Right lung (tissue), 5 donors: ENCODE measurements around the gene COL26A1. TPM values are rescaled to one million over a fixed set of nuclear protein-coding genes. Genes with fewer than 3 reads are reported as not detected.
"Not testable (repeated sequence)": the region's sequence is repeated elsewhere in the genome, so short reads cannot be mapped to it uniquely, and the experiment has no call there.

Experiments
- DNase-seq, 2 donors: peaks; one replicate each; pipeline ENCODE4 v3.0.0-alpha.2; 2013
- polyA plus RNA-seq, 5 donors: library from polyadenylated mRNA; unstranded; fragments of 120-200 nt; gene quantifications; one replicate each; pipeline versions ENCODE4 v1.2.1 to v1.2.3, GENCODE V29; 2013; ENCODE audit warnings: inconsistent platforms in 1 of 5, low replicate concordance in 1 of 5; ENCODE audit not compliant: insufficient read length in 5 of 5, insufficient read depth in 1 of 5

COL26A1 gene
- polyA plus RNA-seq, 5 donors = 5.9 to 8.6 (median 6.0) TPM

DNA sequence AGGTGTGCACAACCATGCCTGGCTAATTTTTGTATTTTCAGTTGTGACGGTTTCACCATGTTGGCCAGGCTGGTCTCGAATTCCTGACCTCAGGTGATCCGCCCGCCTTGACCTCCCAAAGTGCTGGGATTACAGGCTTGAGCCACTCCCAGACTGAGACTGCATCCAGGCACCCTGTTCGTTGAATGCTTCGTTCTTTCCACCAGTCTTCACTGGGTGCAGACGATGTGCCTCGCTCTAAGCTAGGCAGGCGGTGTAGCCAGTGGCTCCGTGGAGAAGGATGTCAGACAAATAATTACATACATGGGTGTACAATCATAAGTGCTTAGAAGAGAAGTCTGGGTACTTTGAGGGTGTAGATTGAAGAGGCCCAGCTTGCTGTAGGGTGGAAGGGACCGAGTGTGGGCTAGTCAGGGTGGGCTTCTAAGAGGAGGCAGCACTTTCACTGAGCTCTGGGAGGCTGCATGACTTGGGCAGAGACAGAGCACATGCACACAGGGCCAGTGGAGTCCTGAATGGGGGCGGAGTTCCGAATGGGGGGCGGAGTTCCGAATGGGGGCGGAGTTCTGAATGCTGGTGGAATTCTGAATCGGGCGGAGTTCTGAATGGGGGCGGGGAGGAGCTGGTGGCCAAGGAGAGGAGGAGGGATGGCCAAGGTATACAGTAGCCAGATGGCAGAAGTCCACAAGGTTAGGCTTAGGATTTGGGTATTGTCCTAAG lies 74.3 kb downstream of the COL26A1 start:
- no peak for DNase-seq

DNA sequence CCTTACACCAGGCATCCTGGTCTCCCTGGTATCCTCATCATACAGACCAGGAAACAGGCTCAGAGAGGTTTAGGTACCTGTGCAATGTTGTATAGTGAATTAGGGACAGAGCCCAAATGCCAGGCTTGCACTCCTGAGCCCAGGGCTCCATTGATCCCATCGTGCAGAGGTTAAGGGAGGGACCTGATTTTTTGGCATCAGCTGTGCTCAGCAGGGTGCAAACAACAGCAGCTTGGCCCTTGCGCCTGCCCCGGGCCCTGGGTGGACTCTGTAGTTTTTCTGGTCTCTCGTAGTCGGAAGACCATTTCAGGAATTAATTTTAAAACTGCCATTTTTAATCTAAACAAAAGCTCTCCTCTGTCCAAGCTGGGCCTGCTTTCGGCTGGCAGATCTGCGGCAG lies 79.2 kb downstream of the COL26A1 start:
- no peak for DNase-seq

DNA sequence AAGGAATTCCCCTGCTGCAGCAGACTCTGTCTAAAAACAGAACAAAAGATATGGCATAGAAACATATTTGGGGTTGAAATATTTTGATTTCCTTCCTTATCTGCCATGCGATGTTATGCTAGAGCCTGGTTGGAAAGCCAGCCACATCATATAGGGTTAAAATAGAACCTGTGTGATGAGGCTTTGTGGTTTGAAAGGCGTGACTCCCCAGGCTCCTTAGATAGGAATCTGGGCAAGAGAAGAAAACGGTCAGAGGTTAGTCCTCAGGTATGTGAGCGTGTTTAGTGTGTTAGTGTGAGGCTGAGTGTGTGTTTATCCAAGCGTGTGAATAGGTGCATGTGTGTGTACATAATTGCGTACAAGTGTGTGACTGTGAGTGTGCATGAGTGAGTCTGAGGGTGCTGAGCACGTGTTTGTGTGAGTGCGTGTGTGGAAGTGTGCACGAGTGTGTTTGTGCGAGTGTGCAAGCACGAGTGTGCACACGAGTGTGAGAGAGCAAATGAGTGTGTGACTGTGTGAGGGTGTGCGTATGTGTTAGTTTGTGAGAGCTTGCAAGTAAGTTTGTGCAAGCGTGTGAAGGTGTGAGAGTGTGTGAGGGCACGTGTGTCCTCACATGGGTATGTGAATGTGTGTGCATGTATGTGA lies 79.9 kb downstream of the COL26A1 start:
- no peak for DNase-seq

DNA sequence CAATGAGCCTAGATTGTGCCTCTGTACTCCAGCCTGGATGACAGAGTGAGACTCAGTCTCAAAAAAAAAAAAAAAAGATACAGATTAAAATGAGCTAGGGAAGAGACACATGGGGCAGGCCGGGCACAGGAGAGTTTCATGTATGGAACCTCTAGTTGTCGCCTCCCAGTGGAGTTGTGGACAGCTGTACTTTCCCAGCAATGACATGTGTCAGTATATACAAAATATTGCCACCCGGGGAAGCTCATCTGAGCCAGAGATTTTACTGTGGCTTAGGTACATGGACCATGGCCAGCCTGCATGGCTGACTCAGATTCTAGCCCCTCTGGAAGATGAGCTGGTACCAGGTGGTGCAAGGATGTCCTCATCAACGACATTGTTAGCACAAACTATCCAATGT lies 87.4 kb downstream of the COL26A1 start:
- DNase-seq = no peak

DNA sequence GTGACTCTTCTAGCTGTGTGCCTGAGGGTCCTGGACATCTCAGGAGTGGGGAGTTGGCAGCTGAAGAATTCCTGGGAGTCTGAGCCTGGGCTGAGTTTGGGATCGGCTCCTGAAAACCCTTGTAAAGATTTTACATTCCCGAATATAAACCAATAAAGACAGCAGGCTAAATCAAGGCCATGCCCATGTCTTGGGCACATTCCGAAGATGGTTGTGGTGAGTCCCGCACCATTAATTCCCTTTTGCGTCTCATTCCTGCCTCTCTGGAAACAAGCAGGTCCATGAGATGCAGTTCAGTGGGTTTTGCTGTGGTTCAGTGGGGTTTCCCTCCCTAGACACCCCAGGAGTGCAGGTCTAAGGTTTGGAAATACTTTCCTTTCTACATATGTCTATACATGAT lies 90.9 kb downstream of the COL26A1 start:
- no peak for DNase-seq

DNA sequence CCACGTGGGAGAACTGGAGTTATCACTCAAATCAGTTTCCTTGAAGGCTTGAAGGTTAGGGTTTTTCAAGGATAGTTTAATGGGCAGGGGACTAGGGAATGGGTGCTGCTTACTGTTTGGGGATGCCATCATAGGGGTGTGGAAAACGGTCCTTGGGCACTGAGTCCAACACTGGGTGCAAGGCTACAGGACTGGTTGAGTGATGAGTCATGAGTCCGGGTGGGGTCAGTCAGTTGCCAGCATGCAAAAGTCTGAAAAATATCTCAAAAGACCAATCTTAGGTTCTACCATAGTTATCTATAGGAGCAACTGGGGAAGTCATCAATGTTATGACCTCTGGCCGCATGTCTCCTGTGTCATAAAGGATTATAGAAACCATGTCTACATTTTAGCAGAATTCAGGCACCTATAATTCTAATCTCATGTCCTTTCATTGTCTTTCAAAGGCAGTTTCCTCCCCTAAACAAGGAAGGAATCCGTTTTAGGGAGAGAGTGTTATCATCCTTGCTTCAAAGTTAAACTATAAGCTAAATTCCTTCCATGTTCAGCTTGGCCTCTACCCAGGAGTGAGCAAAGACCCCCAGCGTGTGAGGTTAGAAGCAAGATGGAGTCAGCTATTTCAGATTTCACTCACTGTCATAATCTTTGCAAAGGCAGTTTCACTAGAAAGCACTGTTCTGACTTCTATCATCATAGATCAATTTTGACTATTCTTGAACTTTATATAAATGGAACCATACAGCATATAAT lies 94.5 kb downstream of the COL26A1 start:
- no peak for DNase-seq

DNA sequence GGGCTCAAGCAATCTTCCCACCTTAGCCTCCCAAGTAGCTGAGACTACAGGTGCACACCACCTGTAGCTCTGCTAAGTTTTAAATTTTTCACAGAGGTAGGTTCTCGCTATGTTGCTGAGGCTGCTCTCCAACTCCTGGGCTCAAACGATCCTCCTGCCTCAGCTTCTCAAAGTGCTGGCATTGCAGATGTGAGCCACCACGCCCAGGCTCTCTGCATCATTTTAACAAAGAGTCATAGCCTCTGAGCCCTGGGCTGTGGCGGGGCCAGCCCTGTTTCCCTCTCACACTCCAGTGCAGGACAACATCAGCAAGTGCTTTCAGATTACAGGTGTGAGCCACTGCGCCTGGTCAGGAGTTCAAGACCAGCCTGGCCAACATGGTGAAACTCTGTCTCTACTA lies 102.5 kb downstream of the COL26A1 start:
- DNase-seq = no peak

DNA sequence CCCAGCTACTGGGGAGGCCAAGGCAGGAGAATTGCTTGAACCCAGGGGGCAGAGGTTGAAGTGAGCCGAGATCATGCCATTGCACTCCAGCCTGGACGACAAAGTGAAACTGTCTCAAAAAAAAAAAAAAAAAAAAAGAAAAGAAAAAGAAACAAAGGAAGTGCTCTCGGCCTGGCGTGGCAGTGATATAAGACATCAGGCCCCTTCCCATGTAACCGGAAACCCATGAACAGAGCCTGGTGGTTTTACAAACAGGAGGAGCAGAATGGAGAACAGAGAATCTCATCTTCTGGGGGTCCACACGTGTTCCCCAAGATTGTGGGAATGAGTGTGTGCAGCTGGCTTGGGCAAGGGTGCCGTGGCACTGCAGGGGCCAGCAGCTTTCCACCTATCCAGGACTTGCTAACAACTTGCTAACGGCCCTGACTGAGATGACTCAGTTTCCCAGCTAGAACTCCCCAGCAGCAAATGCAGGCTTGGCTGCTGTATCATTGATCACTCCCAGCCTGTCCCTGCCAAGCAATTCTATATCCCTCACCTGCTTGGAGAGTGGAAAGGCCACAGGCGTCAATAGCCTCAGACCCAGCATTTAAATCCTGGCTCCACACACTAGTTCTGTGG lies 103.0 kb downstream of the COL26A1 start:
- DNase-seq = peak; percentile 35 to 36

DNA sequence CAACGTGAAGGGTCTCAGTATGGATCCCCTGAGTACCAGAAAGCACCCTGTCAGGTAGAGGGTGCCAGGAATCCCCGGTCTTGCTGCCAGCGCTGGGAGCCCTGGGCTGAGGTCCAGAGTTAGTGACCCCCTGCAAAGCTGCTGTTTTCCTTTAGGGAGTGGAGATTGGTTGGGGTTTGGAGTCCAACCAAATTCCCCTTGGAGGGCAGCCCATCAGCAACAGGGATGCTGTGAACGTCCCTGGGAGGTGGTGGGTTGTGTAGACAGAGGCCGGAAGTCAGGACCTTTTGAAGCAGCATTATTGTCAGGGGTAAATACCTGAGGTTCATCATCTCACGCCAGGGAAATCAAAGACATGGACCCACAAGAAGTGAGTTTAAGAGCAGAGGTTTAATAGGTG lies 104.2 kb downstream of the COL26A1 start:
- DNase-seq = no peak

DNA sequence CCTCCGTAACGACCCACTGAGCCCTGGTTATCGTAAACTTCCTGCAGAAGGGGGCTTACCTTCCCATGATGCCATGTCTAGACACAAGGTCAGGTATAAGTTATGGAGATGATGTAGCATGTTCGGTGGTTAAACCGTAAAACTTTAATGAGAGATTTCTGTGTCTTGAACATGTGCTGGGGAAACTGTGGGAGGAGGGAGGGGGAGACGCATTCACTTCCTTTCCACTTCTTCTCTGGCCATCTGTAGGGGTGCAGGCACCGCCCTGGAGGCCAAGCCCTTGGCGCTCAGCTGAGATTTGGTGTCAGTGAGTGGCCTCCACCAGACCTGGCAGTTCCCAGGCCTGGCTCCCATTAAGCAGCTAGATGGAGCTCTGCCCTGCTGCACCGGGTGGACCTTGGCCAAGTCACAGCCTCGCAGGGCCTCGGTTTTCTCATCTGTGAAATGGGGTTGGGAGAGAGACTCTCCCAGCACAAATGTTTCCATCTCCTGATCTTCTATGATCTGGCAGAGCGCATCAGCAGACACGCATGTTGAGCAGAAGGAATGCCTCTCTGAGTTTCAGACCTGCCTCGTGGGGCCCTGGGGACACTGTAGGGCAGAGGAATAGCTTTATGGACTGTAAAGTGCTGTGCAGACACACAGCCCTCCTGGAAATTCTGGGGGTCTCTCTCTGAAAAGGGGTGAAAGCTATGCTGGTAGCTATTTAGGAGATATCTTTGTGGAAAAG lies 106.0 kb downstream of the COL26A1 start:
- DNase-seq = no peak

DNA sequence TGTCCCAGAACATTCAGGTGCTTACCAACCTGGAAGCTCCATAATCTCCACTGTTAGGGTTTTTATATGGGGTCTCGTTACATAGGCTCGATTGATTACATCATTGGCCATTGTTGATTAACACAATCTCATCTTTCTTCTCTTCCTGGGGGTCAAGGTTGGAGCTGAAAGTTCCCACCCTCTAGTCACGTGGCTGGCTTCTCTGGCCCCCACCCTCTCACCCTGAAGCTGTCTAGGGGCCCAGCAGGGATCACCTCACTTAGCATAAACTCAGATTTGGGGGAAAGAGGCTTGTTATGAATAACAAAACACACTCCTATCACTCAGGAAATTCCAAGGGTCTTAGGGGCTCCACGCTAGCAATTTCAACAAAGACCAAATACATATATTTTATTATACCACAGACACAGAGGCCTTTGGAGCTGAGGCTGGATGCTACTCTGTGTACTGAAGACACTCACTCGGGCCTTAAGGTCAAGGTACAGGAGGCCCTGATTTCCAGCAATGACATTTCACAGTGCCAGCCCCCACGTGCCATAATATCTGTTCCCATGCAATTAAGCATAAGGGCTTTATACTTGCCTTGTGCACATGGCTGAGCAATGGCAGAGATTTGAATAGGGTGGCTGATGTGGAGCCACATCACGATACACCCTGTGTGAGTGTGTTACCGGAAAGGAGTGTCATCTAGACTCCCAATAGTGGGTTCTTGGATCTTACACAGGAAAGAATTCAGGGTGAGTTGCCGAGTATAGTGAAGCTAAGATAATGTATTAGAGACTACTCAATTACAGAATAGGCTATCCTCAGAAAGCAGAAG lies 108.2 kb downstream of the COL26A1 start:
- DNase-seq = no peak

DNA sequence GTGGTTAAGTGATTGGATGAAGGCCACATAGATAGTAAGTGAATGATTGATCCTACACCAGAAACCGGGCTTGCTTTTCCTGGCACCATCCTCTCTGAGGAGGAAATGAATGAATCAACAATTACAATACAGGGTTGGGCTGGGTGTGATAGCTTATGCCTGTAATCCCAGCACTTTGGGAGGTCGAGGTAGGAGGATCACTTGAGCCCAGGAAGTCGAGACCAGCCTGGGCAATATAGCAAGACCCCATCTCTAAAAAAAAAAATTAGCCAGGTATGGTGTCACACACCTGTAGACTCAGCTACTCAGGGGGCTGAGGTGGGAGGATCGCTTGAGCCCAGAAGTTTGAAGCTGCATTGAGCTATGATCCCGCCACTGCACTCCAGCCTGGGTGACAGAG lies 111.5 kb downstream of the COL26A1 start:
- no peak for DNase-seq

DNA sequence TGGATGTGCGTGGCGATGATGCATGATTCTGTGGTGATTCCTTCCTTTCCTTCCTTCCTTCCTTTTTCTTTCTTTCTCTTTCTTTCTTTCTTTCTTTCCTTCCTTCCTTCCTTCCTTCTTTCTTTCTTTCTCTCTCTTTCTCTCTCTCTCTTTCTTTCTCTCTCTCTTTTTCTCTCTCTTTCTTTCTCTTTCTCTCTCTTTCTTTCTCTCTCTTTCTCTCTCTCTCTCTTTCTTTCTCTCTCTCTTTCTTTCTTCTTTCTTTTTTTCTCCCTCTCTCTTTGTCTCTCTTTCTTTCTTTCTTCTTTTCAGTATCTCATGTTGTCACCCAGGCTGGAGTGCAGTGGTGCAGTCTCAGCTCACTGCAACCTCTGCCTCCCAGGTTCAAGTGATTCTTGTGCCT lies 113.0 kb downstream of the COL26A1 start:
- not testable (repeated sequence) for DNase-seq

DNA sequence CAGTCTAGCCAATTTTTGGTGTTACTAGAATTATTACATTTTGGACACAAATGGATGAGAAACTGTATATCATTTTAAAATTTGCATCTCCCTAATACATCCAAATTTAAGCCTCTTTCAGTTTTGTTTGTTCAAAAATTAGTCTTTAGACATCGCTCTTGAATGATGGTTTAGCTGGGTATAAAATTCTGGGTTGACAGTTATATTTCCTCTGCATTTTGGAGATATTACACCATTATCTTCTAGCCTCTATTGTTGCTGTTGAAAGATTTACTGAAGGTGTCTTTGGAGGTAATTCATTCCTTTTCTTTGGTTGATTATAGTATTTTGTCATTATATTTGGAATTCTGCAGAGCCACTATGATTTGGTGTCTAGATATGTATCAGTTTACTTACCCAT lies 116.5 kb downstream of the COL26A1 start:
- DNase-seq = no peak

DNA sequence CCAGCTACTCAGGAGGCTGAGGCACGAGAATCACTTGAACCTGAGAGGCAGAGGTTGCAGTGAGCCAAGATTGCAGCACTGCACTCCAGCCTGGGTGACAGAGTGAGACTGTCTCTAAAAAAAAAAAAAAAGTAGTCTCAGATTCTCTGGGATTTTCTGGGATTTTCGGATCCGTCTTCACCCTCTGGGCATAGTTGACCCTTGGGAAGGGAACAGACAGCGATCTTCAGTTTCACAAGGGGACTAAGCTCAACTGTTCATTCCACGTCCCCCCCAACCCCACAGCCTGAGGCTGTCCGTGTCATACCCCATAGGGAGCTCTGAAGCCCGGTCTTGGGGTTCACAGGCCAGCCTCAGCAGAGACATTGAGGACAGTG lies 123.4 kb downstream of the COL26A1 start:
- DNase-seq = not testable (repeated sequence)

DNA sequence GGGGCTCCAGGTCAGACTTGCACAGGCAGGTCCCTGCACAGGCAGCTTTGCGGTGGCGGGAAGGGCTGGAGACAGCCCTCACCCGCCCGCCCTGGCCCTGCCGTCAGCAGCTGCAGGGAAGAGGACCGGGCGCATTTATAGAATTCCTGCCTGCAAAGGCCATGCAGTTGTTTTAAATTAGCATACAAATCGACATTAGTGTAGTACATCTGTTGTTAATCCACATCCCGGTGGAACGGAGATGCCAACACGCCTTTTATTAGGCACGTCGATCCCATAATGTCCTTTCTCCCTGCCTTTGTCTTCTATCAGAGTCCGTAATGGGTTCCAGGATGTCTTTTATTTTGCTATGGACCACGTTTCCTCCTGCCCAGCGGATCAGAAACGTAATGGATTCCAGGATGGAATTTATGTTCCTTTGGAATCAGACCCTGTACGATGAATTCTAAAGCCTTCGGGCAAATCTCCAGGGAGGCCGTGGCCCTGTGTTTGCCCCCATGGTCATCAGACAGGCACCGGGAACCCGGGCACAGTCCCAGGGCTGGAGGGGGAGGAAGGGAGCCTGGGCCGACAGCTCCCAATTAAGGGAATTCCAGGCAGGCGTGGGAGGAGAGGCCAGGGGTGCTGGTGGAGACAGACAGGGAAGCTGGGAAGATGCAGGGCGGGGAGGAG lies 123.9 kb downstream of the COL26A1 start:
- DNase-seq = no peak

DNA sequence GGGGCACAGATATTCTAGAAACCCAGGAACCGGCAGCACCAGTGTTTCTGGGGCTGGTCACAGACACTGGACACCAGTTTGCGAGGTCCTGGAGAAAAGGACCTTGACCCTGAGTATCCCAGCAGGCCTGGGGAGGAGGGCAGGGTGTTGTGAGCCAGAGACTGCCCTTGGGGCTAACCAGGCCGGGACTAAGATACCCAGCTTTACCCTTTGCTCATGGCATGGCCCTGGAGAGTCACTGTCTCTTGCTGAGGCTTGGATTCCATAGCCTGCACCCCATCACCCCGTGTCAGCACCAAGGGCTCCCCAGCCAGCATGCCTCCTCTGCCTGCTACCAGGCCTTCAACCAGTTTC lies 124.4 kb downstream of the COL26A1 start:
- DNase-seq = no peak

DNA sequence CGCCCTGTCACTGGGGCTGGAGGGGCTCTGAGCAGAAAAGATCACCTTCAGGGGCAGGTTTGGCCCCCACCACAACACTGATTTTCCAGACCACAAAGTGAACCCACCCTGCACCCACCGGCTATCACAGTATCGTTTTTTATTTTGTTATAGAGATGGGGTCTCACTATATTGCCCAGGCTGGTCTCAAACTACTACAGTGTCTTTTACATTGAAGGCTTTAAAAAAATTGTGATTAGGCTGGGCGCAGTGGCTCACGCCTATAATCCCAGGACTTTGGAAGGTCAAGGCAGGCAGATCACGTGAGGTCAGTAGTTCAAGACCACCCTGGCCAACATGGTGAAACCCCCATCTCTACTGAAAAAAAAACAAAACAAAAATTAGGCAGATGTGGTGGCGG lies 125.1 kb downstream of the COL26A1 start:
- DNase-seq = no peak

DNA sequence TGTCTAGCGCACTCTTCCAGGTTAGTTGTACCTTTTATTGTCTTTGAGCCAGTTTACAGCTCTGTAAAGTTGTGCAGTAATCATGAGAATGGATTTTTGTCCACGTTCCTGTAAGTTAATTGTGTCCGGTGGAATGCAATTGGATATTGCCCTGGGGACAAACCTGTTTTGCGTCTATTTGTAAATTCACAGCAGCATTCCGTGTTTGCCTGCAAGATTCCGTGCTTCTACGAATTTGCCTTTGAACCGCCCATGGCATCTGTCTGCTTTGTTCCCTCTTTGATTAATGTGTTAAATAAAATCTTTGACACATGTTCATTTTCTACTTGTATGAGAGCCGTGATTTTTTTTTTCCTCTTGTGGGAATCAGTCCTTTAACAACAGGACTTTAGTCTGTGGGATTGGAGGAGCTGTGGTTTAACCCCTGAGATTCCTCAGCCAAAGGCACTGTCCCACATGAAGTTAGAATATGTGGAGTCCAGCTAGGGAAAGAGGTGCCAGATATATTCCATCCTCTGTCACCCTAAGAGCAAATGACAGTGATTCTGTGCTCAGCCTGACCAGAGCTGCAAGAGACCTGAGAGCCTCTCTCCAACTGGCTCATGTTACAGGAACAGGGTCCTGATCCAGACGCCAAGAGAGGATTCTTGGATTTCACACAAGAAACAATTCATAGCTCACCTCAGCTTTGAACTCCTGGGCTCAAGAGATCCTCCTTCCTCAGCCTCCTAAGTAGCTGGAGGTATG lies 126.3 kb downstream of the COL26A1 start:
- DNase-seq = no peak

DNA sequence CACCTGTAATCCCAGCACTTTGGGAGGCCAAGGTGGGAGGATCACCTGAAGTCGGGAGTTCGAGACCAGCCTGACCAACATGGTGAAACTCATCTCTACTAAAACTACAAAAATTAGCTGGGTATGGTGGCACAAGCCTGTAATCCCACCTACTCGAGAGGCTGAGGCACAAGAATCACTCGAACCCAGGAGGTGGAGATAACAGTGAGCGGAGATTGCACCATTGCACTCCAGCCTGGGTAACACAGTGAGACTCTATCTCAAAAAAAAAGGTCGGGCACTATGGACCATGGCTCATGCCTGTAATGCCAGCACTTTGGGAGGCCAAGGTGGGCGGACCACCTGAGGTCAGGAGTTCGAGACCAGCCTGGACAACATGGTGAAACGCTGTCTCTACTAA lies 127.8 kb downstream of the COL26A1 start:
- DNase-seq = not testable (repeated sequence)
